Heart left ventricle (tissue), 16 donors: ENCODE data around the gene TUBG2. TPM values are rescaled to one million over a fixed set of nuclear protein-coding genes. Genes with fewer than 3 reads are reported as not detected.
A peak's percentile ranks its signal among the peaks of the same experiment; 100 is the strongest.
"Not testable (repeated sequence)": the region's sequence is repeated elsewhere in the genome, so short reads cannot be mapped to it uniquely, and the experiment has no call there.

Source experiments
- ATAC-seq, 4 donors: fragments of 200-7000 bp; cut with Tn5 transposase; one replicate each; pipeline ENCODE4 v1.9.1; 2020 to 2022; ENCODE audit warnings: moderate library complexity in 4 of 4, mild to moderate bottlenecking in 3 of 4, moderate number of reproducible peaks in 1 of 4
- DNase-seq, 5 donors: peaks; one replicate each; pipeline ENCODE4 v3.0.0-alpha.2; 2020
- H3K27ac ChIP-seq, 12 donors: fragments of 200-600 bp; sonication (generic) in 4 of 12; one replicate each; pipeline versions ENCODE4 v1.5.0 to v1.8.0; 2016 to 2022; ENCODE audit warnings: mild to moderate bottlenecking in 2 of 12
- H3K27me3 ChIP-seq, 9 donors: fragments of 200-600 bp; sonication (generic) in 2 of 9; one replicate each; pipeline versions ENCODE4 v1.5.1 to v1.8.0; 2016 to 2022; ENCODE audit warnings: mild to moderate bottlenecking in 3 of 9
- H3K36me3 ChIP-seq, 9 donors: fragments of 200-600 bp; sonication (generic) in 2 of 9; one replicate each; pipeline versions ENCODE4 v1.5.0 to v1.8.0; 2018 to 2022; ENCODE audit warnings: mild to moderate bottlenecking in 2 of 9
- H3K4me1 ChIP-seq, 12 donors: fragments of 200-600 bp; sonication (generic) in 4 of 12; one replicate each; pipeline versions ENCODE4 v1.5.0 to v1.8.0; 2016 to 2022; ENCODE audit warnings: mild to moderate bottlenecking in 3 of 12
- H3K4me3 ChIP-seq, 12 donors: fragments of 200-600 bp; sonication (generic) in 4 of 12; one replicate each; pipeline versions ENCODE4 v1.5.0 to v1.8.0; 2017 to 2022; ENCODE audit warnings: mild to moderate bottlenecking in 9 of 12, moderate library complexity in 4 of 12
- H3K9me3 ChIP-seq, 12 donors: fragments of 200-600 bp; sonication (generic) in 4 of 12; one replicate each; pipeline versions ENCODE4 v1.5.0 to v1.8.0; 2016 to 2022; ENCODE audit warnings: mild to moderate bottlenecking in 1 of 12
- POLR2A ChIP-seq, 2 donors: fragments of 450-650 bp; IDR thresholded peaks; one replicate each; pipeline ENCODE4 v1.6.1; 2017; ENCODE audit warnings: antibody characterized with exemption in 2 of 2, mild to moderate bottlenecking in 2 of 2, moderate library complexity in 2 of 2
- WGBS, 4 donors: extraction: QIAGEN DNeasy Blood & Tissue Kit in 2 of 4; methylation state at CpG; one replicate each; pipeline versions ENCODE4 v1.1.5 to v1.1.7; 2013 to 2018; 5-methylcytosine and 5-hydroxymethylcytosine counted together
- intact Hi-C, 10 donors: fragments of 100-400 bp; cut with DNase I; formaldehyde crosslinking; loops; one replicate each; pipeline versions ENCODE4 v1.11.1 to v1.14.2; 2022
- polyA plus RNA-seq, 2 donors: library from polyadenylated mRNA; stranded (reverse); fragments of 200-250 nt; gene quantifications; one replicate each; pipeline ENCODE4 v1.2.3, GENCODE V29; 2013
- total RNA-seq, 9 donors: library from RNA; depleted of rRNA in 2 of 9; stranded (reverse); fragments of >200 nt in 2 of 9; fragmentation: NEBNext Ultra II Directional in 3 of 9; extraction: Animal tissue kit (Norgen Biotek cat#: 25700) in 3 of 9; gene quantifications; one replicate each; pipeline versions ENCODE4 v1.1.0 to v1.2.4, GENCODE V29; 2016 to 2023
- TF ChIP-seq, protein P1 (sequence below), 12 donors: fragments of 200-600 bp; sonication (generic) in 4 of 12; IDR thresholded peaks; one replicate each; pipeline versions ENCODE4 v1.5.0 to v1.8.0; 2018 to 2022; ENCODE audit warnings: antibody characterized with exemption in 12 of 12, mild to moderate bottlenecking in 5 of 12
- donor health status: ischemic (EF 13 %, LVEDD 7.1; RV severe dilation, severe dysfunction).
- donor health status: healthy with polysubstance abuse.
- donor health status: DM: no; HTN: yes; CAD: no.
- donor health status: DM: no; HTN: no; CAD: no.
- donor health status: ischemic (EF 25% LVEDD 6.9; RV normal size, moderate dysfunction).
- donor health status: ischemic (EF 25% LVEDD 5.7; RV mildly dilated, moderate dysfunction).
- donor health status: healthy.
- donor health status: DM: yes; HTN: yes; CAD: no.
- donor health status: ischemic (EF 35%, LVEDD 5.7; RV mildly dilated, moderate dysfunction).
- donor health status: nonischemic (EF 11% LVEDD 7.7; RV severe dilation, severe dysfunction).
- donor health status: DM: yes; HTN: yes; CAD: no.
- donor health status: PGD.
- donor health status: ischemic (EF 29% LVEDD 5.4; RV normal size, mild dysfunction).
- donor health status: nonischemic (EF 23%, LVEDD 6.1; RV moderate dilation, normal function).

TUBG2 gene
- total and polyA plus RNA-seq, 11 donors = 8.6 to 28.2 (median 15.3) TPM

DNA sequence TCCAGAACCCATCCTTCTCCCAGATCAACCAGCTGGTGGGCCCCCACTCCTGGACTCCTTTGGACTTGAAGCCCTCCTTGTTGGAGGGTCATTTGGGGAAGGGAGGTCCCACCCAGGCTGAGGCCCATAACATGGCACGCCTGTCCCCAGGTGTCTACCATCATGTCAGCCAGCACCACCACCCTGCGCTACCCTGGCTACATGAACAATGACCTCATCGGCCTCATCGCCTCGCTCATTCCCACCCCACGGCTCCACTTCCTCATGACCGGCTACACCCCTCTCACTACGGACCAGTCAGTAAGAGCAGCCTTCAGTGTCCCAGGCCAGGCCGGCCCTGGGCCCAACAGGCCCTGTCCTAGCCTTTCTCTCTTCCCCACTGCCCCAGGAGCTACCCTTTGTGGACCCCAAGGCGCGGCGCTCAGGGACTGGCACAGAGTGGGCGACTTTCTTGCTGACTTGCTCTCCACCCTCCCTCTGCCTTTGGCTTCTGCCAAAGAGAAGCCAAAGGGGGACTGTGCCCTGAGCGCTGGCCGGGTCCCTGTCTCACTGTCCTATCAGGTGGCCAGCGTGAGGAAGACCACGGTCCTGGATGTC is 45.3 kb upstream of the TUBG2 start:
- no peak overlapping the region for H3K4me3 ChIP-seq
- WGBS, 4 donors = 91 to 95% (median 94%) methylated on average over 14 to 17 of the region's 17 CpGs
- no peaks in the 10 kb centered on the region for H3K27me3 ChIP-seq
- H3K27ac ChIP-seq = no peak overlapping the region
- DNase-seq (no peak), ATAC-seq (no peak)
- TF ChIP-seq, protein P1, sequence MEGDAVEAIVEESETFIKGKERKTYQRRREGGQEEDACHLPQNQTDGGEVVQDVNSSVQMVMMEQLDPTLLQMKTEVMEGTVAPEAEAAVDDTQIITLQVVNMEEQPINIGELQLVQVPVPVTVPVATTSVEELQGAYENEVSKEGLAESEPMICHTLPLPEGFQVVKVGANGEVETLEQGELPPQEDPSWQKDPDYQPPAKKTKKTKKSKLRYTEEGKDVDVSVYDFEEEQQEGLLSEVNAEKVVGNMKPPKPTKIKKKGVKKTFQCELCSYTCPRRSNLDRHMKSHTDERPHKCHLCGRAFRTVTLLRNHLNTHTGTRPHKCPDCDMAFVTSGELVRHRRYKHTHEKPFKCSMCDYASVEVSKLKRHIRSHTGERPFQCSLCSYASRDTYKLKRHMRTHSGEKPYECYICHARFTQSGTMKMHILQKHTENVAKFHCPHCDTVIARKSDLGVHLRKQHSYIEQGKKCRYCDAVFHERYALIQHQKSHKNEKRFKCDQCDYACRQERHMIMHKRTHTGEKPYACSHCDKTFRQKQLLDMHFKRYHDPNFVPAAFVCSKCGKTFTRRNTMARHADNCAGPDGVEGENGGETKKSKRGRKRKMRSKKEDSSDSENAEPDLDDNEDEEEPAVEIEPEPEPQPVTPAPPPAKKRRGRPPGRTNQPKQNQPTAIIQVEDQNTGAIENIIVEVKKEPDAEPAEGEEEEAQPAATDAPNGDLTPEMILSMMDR (IDR thresholded peaks at IDR 0.05) = no peak
- no peak for TF ChIP-seq POLR2A (IDR thresholded peaks at IDR 0.05)
- H3K4me1 ChIP-seq = peaks cover 0 to 27% (median 12%) of the 10 kb centered on the region in 12 donors
- H3K36me3 ChIP-seq = peaks cover 0 to 47% (median 43%) of the 10 kb centered on the region in 9 donors
- H3K9me3 ChIP-seq = no peaks in the 10 kb centered on the region
- intact Hi-C loops = loop anchor here in 2 of 10 donors (5.0 to 10.0 kb wide), 2 partner anchors 39 to 61 kb away; partner anchors contain the start of gene PLEKHH3 (in 1 of the 2)

DNA sequence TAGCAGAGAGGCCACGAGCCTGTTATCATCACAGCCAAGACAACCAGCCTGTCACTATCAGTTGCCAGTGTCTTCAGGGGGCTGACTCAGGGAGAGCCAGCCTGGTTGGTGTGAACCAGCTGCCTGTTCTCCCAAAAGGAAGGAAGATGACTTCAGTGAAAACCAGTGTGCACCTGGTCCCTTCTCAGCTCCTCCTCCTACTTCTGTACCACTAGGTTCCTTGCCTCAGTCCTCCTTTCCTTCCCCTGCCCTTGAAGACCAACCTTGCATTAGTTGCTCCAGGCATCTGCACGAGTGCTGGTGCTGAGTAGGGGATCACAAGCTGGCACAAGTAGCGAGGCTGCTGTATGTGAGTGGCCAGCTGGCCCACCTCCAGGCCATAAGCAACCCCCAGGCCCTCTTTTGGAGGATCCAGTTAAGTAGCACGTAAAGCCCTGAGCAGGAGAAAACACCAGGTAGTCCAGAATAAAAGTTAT is 41.1 kb upstream of the TUBG2 start:
- Histone ChIP-seq H3K36me3 (peaks cover 0 to 32% (median 29%) of the 10 kb centered on the region in 9 donors), H3K27me3 (no peaks in the 10 kb centered on the region), H3K4me1 (peaks cover 0 to 22% (median 10%) of the 10 kb centered on the region in 12 donors), H3K27ac (peak overlapping the region in 11 of 12 donors; percentile 5 to 83 (median 69)), H3K4me3 (peak overlapping the region in 5 of 12 donors; percentile 2 to 23 (median 3)), H3K9me3 (no peaks in the 10 kb centered on the region)
- ATAC-seq (peak; percentile 13 to 18 (median 18)), DNase-seq (no peak)
- TF ChIP-seq POLR2A (IDR thresholded peaks at IDR 0.05) = no peak
- TF ChIP-seq, protein P1 (IDR thresholded peaks at IDR 0.05) = no peak
- intact Hi-C loops = loop anchor here in 6 of 10 donors (2.0 to 10.0 kb wide), 5 partner anchors 34 to 61 kb away; partner anchors contain the start of genes TUBG2 (in 2 of the 6) and PLEKHH3 (in 1 of the 6)
- WGBS, 4 donors = 35 to 47% (median 39%) methylated on average over 4 of the region's 4 CpGs

DNA sequence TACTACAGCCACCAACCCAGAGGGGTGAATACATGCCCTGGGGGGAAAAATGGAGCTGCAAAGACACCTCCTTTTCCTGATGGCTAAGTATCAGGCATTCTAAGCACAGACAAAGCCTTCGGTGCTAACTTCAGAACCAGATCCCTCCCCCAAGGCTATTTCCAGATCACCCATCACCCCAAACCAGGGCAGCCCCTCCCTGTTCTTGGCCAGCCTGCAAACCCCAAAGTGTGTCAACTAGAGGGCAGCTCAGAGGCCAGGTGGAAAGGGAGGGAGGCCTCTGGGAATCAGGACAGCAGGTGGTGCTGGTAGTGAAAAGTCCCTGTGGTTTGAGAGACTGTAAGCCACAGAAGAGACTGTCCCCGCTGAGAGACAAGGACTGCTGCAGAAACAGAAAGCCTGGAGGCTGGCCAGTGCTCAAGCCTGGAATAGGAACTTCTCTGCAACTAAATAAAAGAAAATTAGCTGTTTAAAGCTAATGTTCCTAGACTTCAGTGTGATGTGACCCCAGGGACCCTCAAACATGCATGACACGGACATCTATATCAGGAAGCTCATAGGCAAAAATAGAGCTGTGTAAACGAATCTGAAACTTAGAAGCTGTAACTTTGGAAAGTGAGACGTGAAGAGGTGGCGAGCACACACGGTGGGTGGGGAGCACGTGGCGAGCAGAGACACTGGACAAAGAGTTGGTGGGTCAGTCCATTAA is 40.5 kb upstream of the TUBG2 start:
- 15 to 30% (median 25%) methylated on average over 9 of the region's 9 CpGs for WGBS, 4 donors
- Histone ChIP-seq H3K36me3 (peaks cover 0 to 26% (median 23%) of the 10 kb centered on the region in 9 donors), H3K9me3 (no peaks in the 10 kb centered on the region), H3K27ac (peak overlapping the region in 11 of 12 donors; percentile 5 to 83 (median 69)), H3K4me3 (peak overlapping the region in 5 of 12 donors; percentile 3 to 23 (median 3)), H3K4me1 (peaks cover 0 to 22% (median 10%) of the 10 kb centered on the region in 12 donors), H3K27me3 (no peaks in the 10 kb centered on the region)
- DNase-seq = peak; percentile 64 to 82 (median 69)
- intact Hi-C loops = loop anchor here in 6 of 10 donors (2.0 to 10.0 kb wide), 5 partner anchors 34 to 60 kb away; partner anchors contain the start of genes TUBG2 (in 2 of the 6) and PLEKHH3 (in 1 of the 6)
- ATAC-seq = peak; percentile 94 to 97 (median 96)
- TF ChIP-seq, protein P1 (IDR thresholded peaks at IDR 0.05) = peak in 8 of 12 donors; percentile 23 to 59 (median 35)
- no peak for TF ChIP-seq POLR2A (IDR thresholded peaks at IDR 0.05)

DNA sequence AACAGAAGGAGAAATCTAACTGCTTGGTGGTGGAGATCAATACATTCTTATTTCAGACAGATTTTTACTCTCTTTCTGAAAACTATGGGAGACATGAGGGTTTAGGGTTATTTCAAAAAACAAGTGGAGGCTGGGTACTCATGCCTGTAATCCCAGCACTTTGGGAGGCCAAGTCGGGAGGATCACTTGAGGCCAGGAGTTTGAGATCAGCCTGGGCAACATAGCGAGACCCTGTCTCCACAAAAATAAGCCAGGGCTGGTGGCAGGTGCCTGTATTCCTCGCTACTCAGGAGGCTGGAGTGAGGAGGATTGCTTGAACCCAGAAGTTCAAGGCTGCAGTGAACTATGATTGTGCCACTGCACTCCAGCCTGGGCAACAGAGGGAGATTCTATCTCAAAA is 37.1 kb upstream of the TUBG2 start:
- not testable (repeated sequence) for H3K9me3 ChIP-seq, H3K27ac ChIP-seq, ATAC-seq, H3K27me3 ChIP-seq, DNase-seq, H3K36me3 ChIP-seq, H3K4me3 ChIP-seq
- 89 to 92% (median 90%) methylated on average over 3 of the region's 3 CpGs for WGBS, 4 donors
- intact Hi-C loops = loop anchor here in 1 of 10 donors (5.0 kb wide), 1 partner anchor 35 kb away; the partner anchor contains the start of gene TUBG2
- H3K4me1 ChIP-seq = peaks cover 0 to 22% (median 10%) of the 10 kb centered on the region in 12 donors
